K562 (cell line): Measurements from ENCODE around the gene PSAP.

Source experiments
- NCOA1 ChIP-seq: fragments of 450-650 bp; IDR thresholded peaks from 2 replicates; pipeline ENCODE4 v1.6.1; 2016; ENCODE audit warnings: low read depth
- ZNF449 ChIP-seq: fragments of 250-450 bp; sonication (Bioruptor Pico); IDR thresholded peaks from 2 replicates; pipeline ENCODE4 v1.8.0; 2022; ENCODE audit warnings: moderate library complexity, mild to moderate bottlenecking, inconsistent platforms

GRCh38 chr10:71814922-71815411 lies 36.1 kb downstream of the PSAP start:
- TF ChIP-seq ZNF449 (no peak), NCOA1 (no peak)
